ENCODE data around the gene TRPC4AP.

The TRPC4AP gene

GRCh38 chr20:35020108-35020928 is 72.3 kb downstream of the TRPC4AP start:
- no peak for DNase-seq (ENCODE audit: extremely low spot score, insufficient read length, low read depth)
- FAIRE-seq = no peak

GRCh38 chr20:35018590-35019371 is 73.8 kb downstream of the TRPC4AP start:
- FAIRE-seq (no peak), DNase-seq (ENCODE audit: extremely low spot score, insufficient read length, low read depth) (no peak)

- DNase-seq (ENCODE audit: extremely low spot score, insufficient read length, low read depth) (no peak), FAIRE-seq (no peak)
Observed at GRCh38 chr20:35017099-35017835, 75.3 kb downstream of the TRPC4AP start.

GRCh38 chr20:35015863-35016193 is 76.8 kb downstream of the TRPC4AP start:
- DNase-seq (ENCODE audit: extremely low spot score, insufficient read length, low read depth) = no peak
- no peak for FAIRE-seq

GRCh38 chr20:35014537-35014936 is 78.1 kb downstream of the TRPC4AP start:
- DNase-seq (ENCODE audit: extremely low spot score, insufficient read length, low read depth) (no peak), FAIRE-seq (no peak)

- FAIRE-seq (no peak), DNase-seq (ENCODE audit: extremely low spot score, insufficient read length, low read depth) (no peak)
Observed at GRCh38 chr20:35013421-35014411, 78.9 kb downstream of the TRPC4AP start.

- FAIRE-seq = no peak
- no peak for DNase-seq (ENCODE audit: extremely low spot score, insufficient read length, low read depth)
Observed at GRCh38 chr20:35012227-35013069, 80.2 kb downstream of the TRPC4AP start.

GRCh38 chr20:35011589-35012226 is 80.9 kb downstream of the TRPC4AP start:
- no peak for DNase-seq (ENCODE audit: extremely low spot score, insufficient read length, low read depth)
- FAIRE-seq = no peak

GRCh38 chr20:35010405-35011192 is 82.0 kb downstream of the TRPC4AP start:
- FAIRE-seq = no peak

GRCh38 chr20:35009665-35010328 is 82.8 kb downstream of the TRPC4AP start:
- no peak for DNase-seq (ENCODE audit: extremely low spot score, insufficient read length, low read depth)
- no peak for FAIRE-seq

More at GRCh38 chr20:35010405-35011192, 82.0 kb downstream of the TRPC4AP start:
- DNase-seq (ENCODE audit: extremely low spot score, insufficient read length, low read depth) = no peak

- FAIRE-seq (no peak), DNase-seq (ENCODE audit: extremely low spot score, insufficient read length, low read depth) (no peak)
Observed at GRCh38 chr20:35008411-35009342, 83.9 kb downstream of the TRPC4AP start.

- no peak for FAIRE-seq
- DNase-seq (ENCODE audit: extremely low spot score, insufficient read length, low read depth) = no peak
Observed at GRCh38 chr20:35007891-35008290, 84.7 kb downstream of the TRPC4AP start.

- FAIRE-seq (no peak), DNase-seq (ENCODE audit: extremely low spot score, insufficient read length, low read depth) (no peak)
Observed at GRCh38 chr20:35007413-35007812, 85.2 kb downstream of the TRPC4AP start.

- FAIRE-seq (no peak), DNase-seq (ENCODE audit: extremely low spot score, insufficient read length, low read depth) (no peak)
Observed at GRCh38 chr20:35006531-35006971, 86.1 kb downstream of the TRPC4AP start.

- FAIRE-seq (no peak), DNase-seq (ENCODE audit: extremely low spot score, insufficient read length, low read depth) (no peak)
Observed at GRCh38 chr20:35006009-35006408, 86.6 kb downstream of the TRPC4AP start.

GRCh38 chr20:35005463-35005961 is 87.1 kb downstream of the TRPC4AP start:
- FAIRE-seq = no peak
- DNase-seq (ENCODE audit: extremely low spot score, insufficient read length, low read depth) = no peak
